ENCODE measurements around the gene MAST3. TPM values are rescaled to one million over a fixed set of nuclear protein-coding genes. Genes with fewer than 3 reads are reported as not detected.
A peak's percentile ranks its signal among the peaks of the same experiment; 100 is the strongest.

MAST3 gene
- total RNA-seq, 2 experiments from 2014 or later: 17.4 to 20.1 TPM

- peak overlapping the region; percentile 70 for H3K4me3 Mint-ChIP-seq
Observed at GRCh38 chr19:18160493-18160970, 63.0 kb downstream of the MAST3 start.

GRCh38 chr19:18160971-18161635, 63.5 kb downstream of the MAST3 start:
- H3K36me3 Mint-ChIP-seq (ENCODE audit: low read depth): peaks cover 16% of the 10 kb centered on the region
- no peaks in the 10 kb centered on the region for H3K27me3 Mint-ChIP-seq
- H3K4me1 Mint-ChIP-seq: peaks cover 9% of the 10 kb centered on the region
- peak overlapping the region; percentile 70 for H3K4me3 Mint-ChIP-seq
- ATAC-seq (peak; percentile 93), DNase-seq (peak; percentile 89)
- ChIA-PET CTCF (interaction anchor here (0.6 to 2.4 kb wide), 10 partner anchors 10 to 288 kb away, joined by 3 to 7 read pairs (median 4); partner anchors contain the start of gene ARRDC2), POLR2A (no interaction called here)
- intact Hi-C loops (cut with DNase I, micrococcal nuclease): loop anchor here in 1 of 2 experiments (1.0 to 2.0 kb wide), 4 partner anchors 8 to 91 kb away; partner anchors contain the start of genes PIK3R2 and RAB3A
- no peaks in the 10 kb centered on the region for H3K9me3 Mint-ChIP-seq (ENCODE audit: low read depth)
- no peak overlapping the region for H3K27ac Mint-ChIP-seq

More at GRCh38 chr19:18160493-18160970, 63.0 kb downstream of the MAST3 start:
- ATAC-seq: no peak
- intact Hi-C loops (cut with DNase I, micrococcal nuclease): loop anchor here in 1 of 2 experiments (2.0 kb wide), 1 partner anchor 48 kb away; no protein-coding TSS in a partner anchor
- Mint-ChIP-seq H3K4me1 (peaks cover 9% of the 10 kb centered on the region), H3K36me3 (ENCODE audit: low read depth) (peaks cover 10% of the 10 kb centered on the region), H3K9me3 (ENCODE audit: low read depth) (no peaks in the 10 kb centered on the region), H3K27me3 (no peaks in the 10 kb centered on the region), H3K27ac (peak overlapping the region; percentile 72)
- ChIA-PET CTCF (interaction anchor here (0.6 to 2.4 kb wide), 7 partner anchors 9 to 289 kb away, joined by 3 to 7 read pairs (median 3); partner anchors contain the start of gene ARRDC2), POLR2A (no interaction called here)
- DNase-seq: peak; percentile 46

- H3K27ac Mint-ChIP-seq: no peak overlapping the region
- CTCF ChIA-PET: interaction anchor here (0.7 to 2.4 kb wide), 4 partner anchors 10 to 119 kb away, joined by 4 to 6 read pairs (median 4); no protein-coding TSS in a partner anchor
- peaks cover 5% of the 10 kb centered on the region for H3K4me1 Mint-ChIP-seq
- intact Hi-C loops (cut with DNase I, micrococcal nuclease): loop anchor here in 1 of 2 experiments (1.0 to 2.0 kb wide), 4 partner anchors 8 to 91 kb away; partner anchors contain the start of genes PIK3R2 and RAB3A
- no peaks in the 10 kb centered on the region for H3K9me3 Mint-ChIP-seq (ENCODE audit: low read depth)
- ATAC-seq: no peak
- no peaks in the 10 kb centered on the region for H3K27me3 Mint-ChIP-seq
- POLR2A ChIA-PET: no interaction called here
- peak overlapping the region; percentile 32 for H3K4me3 Mint-ChIP-seq
- peaks cover 19% of the 10 kb centered on the region for H3K36me3 Mint-ChIP-seq (ENCODE audit: low read depth)
- DNase-seq: no peak
Observed at GRCh38 chr19:18161636-18162002, 64.0 kb downstream of the MAST3 start.

- DNase-seq: no peak
- Mint-ChIP-seq H3K4me3 (no peak overlapping the region), H3K36me3 (ENCODE audit: low read depth) (peaks cover 32% of the 10 kb centered on the region), H3K27ac (no peak overlapping the region), H3K4me1 (peaks cover 5% of the 10 kb centered on the region), H3K27me3 (no peaks in the 10 kb centered on the region), H3K9me3 (ENCODE audit: low read depth) (no peaks in the 10 kb centered on the region)
- no peak for ATAC-seq
- ChIA-PET CTCF (interaction anchor here (0.6 to 2.3 kb wide), 3 partner anchors 12 to 245 kb away, joined by 3 to 7 read pairs (median 4); partner anchors contain the start of gene PIK3R2), POLR2A (no interaction called here)
- intact Hi-C loops (cut with DNase I, micrococcal nuclease): no loop called here
Observed at GRCh38 chr19:18164072-18164471, 66.5 kb downstream of the MAST3 start.

GRCh38 chr19:18165794-18166544, 68.4 kb downstream of the MAST3 start:
- CTCF ChIA-PET: interaction anchor here (0.6 to 1.3 kb wide), 7 partner anchors 8 to 1428 kb away, joined by 3 to 6 read pairs (median 3); partner anchors contain the start of genes IFI30 and MPV17L2

GRCh38 chr19:18167011-18167410, 69.4 kb downstream of the MAST3 start:
- no peak for ATAC-seq

More at GRCh38 chr19:18165794-18166544, 68.4 kb downstream of the MAST3 start:
- Mint-ChIP-seq H3K9me3 (ENCODE audit: low read depth) (no peaks in the 10 kb centered on the region), H3K4me1 (no peaks in the 10 kb centered on the region), H3K36me3 (ENCODE audit: low read depth) (peaks cover 30% of the 10 kb centered on the region), H3K27me3 (no peaks in the 10 kb centered on the region), H3K27ac (no peak overlapping the region), H3K4me3 (no peak overlapping the region)
- POLR2A ChIA-PET: interaction anchor here (0.7 kb wide), 1 partner anchor 406 kb away, joined by 8 read pairs; the partner anchor contains the start of gene UBA52
- no peak for ATAC-seq
- intact Hi-C loops (cut with DNase I, micrococcal nuclease): no loop called here
- DNase-seq: no peak

GRCh38 chr19:18167975-18168645, 70.5 kb downstream of the MAST3 start:
- intact Hi-C loops (cut with DNase I, micrococcal nuclease): loop anchor here (1.0 to 2.0 kb wide), 4 partner anchors 15 to 161 kb away; partner anchors contain the start of gene PIK3R2 (in 1 of the 2)
- Mint-ChIP-seq H3K27me3 (no peaks in the 10 kb centered on the region), H3K27ac (no peak overlapping the region), H3K4me3 (no peak overlapping the region), H3K4me1 (peaks cover 4% of the 10 kb centered on the region), H3K36me3 (ENCODE audit: low read depth) (peaks cover 29% of the 10 kb centered on the region), H3K9me3 (ENCODE audit: low read depth) (no peaks in the 10 kb centered on the region)
- ChIA-PET CTCF (interaction anchor here (0.6 to 2.1 kb wide), 13 partner anchors 9 to 286 kb away, joined by 3 to 7 read pairs (median 3); partner anchors contain the start of gene IL12RB1), POLR2A (interaction anchor here (0.5 to 0.6 kb wide), 4 partner anchors 23 to 158 kb away, joined by 3 read pairs; partner anchors contain the start of gene IQCN)
- DNase-seq (peak; percentile 81), ATAC-seq (peak; percentile 95)

More at GRCh38 chr19:18167011-18167410, 69.4 kb downstream of the MAST3 start:
- no peak for DNase-seq
- no peak overlapping the region for H3K27ac Mint-ChIP-seq
- ChIA-PET CTCF (interaction anchor here (0.6 to 1.2 kb wide), 4 partner anchors 12 to 49 kb away, joined by 3 to 4 read pairs (median 3); partner anchors contain the start of gene MPV17L2), POLR2A (no interaction called here)
- H3K27me3 Mint-ChIP-seq: no peaks in the 10 kb centered on the region
- H3K9me3 Mint-ChIP-seq (ENCODE audit: low read depth): no peaks in the 10 kb centered on the region
- no peak overlapping the region for H3K4me3 Mint-ChIP-seq
- intact Hi-C loops (cut with DNase I, micrococcal nuclease): no loop called here
- no peaks in the 10 kb centered on the region for H3K4me1 Mint-ChIP-seq
- peaks cover 32% of the 10 kb centered on the region for H3K36me3 Mint-ChIP-seq (ENCODE audit: low read depth)

- intact Hi-C loops (cut with DNase I, micrococcal nuclease): loop anchor here (1.0 to 2.0 kb wide), 4 partner anchors 16 to 162 kb away; partner anchors contain the start of gene PIK3R2 (in 1 of the 2)
- ATAC-seq: no peak
- Mint-ChIP-seq H3K27ac (no peak overlapping the region), H3K9me3 (ENCODE audit: low read depth) (no peaks in the 10 kb centered on the region), H3K4me3 (no peak overlapping the region), H3K27me3 (no peaks in the 10 kb centered on the region), H3K36me3 (ENCODE audit: low read depth) (peaks cover 29% of the 10 kb centered on the region), H3K4me1 (peaks cover 7% of the 10 kb centered on the region)
- no peak for DNase-seq
- ChIA-PET POLR2A (interaction anchor here (0.5 to 0.6 kb wide), 2 partner anchors 17 to 157 kb away, joined by 3 read pairs; no protein-coding TSS in a partner anchor), CTCF (interaction anchor here (0.6 to 2.1 kb wide), 10 partner anchors 15 to 285 kb away, joined by 3 to 7 read pairs (median 4); partner anchors contain the start of gene IL12RB1)
Observed at GRCh38 chr19:18168673-18169381, 71.2 kb downstream of the MAST3 start.

GRCh38 chr19:18170714-18171255, 73.2 kb downstream of the MAST3 start:
- DNase-seq: no peak
- Mint-ChIP-seq H3K4me1 (peaks cover 15% of the 10 kb centered on the region), H3K27me3 (no peaks in the 10 kb centered on the region), H3K9me3 (ENCODE audit: low read depth) (no peaks in the 10 kb centered on the region), H3K27ac (no peak overlapping the region), H3K36me3 (ENCODE audit: low read depth) (peaks cover 23% of the 10 kb centered on the region), H3K4me3 (no peak overlapping the region)
- ChIA-PET CTCF (interaction anchor here (0.7 to 1.4 kb wide), 2 partner anchors 10 to 21 kb away, joined by 3 read pairs; no protein-coding TSS in a partner anchor), POLR2A (no interaction called here)
- no peak for ATAC-seq
- intact Hi-C loops (cut with DNase I, micrococcal nuclease): loop anchor here in 1 of 2 experiments (5.0 kb wide), 1 partner anchor 223 kb away; no protein-coding TSS in a partner anchor
